GM12865 (cell line): Measurements from ENCODE around the gene PRDM15.

Experiments
- DNase-seq: peaks from one replicate; pipeline ENCODE4 v3.0.0; 2010; ENCODE audit warnings: low read depth
- H3K4me3 ChIP-seq: 2 replicates; pipeline ENCODE4 v1.5.1; 2011; ENCODE audit warnings: mild to moderate bottlenecking, low read depth, low read length, control low read depth
- CTCF ChIP-seq: IDR thresholded peaks from 2 replicates; pipeline ENCODE4 v1.5.1; 2011; ENCODE audit warnings: low read length, control low read depth, low read depth, inconsistent platforms; ENCODE audit not compliant: insufficient read depth; ENCODE audit errors: missing control alignments

The PRDM15 gene

GRCh38 chr21:41827951-41828883 lies 50.9 kb downstream of the PRDM15 start:
- TF ChIP-seq CTCF, result no peak
- no peak for DNase-seq
- H3K4me3 ChIP-seq, result no peak overlapping the region

DNA sequence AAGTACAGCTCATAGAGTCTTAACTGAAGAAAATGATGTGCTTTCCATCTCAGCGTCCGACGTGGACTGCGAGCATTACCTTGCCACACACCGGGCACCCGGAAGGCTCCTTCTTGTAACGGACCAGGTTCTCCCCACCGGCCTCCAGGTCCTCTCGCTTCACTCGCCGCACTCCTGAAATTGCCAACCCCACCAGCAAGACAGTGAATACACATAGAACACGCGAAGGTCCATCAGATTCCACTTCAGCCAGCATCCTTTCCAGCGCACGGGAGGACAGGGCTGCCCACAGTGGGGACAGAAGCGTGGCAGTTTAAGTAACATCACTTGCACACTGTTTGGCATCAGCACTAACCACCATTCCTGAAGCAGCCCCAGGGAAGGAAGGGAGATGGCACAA lies 53.3 kb downstream of the PRDM15 start:
- no peak for TF ChIP-seq CTCF
- H3K4me3 ChIP-seq, result no peak overlapping the region
- DNase-seq, result no peak

DNA sequence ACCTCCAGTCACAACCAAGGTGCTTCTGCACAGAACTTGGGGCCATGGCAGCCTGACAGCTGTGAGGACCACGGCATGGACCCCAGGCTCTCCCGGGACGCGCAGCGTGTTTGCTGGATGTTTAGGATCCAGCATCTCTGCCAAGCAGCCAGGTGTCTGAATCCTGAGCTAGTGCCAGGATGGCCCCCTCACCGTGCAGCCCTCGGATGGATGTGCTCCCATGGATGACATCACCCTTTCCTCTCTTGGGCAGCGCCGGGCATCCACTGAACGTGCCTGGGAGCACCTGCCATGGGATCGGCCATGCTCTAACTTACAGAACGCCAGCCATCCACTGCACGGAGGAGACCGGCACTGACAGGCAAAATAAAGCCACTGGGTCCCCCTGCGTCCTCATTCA lies 53.9 kb downstream of the PRDM15 start:
- no peak for DNase-seq
- no peak for TF ChIP-seq CTCF
- H3K4me3 ChIP-seq, result no peak overlapping the region

GRCh38 chr21:41824466-41825207 lies 54.5 kb downstream of the PRDM15 start:
- no peak for DNase-seq
- TF ChIP-seq CTCF, result no peak
- H3K4me3 ChIP-seq, result no peak overlapping the region

DNA sequence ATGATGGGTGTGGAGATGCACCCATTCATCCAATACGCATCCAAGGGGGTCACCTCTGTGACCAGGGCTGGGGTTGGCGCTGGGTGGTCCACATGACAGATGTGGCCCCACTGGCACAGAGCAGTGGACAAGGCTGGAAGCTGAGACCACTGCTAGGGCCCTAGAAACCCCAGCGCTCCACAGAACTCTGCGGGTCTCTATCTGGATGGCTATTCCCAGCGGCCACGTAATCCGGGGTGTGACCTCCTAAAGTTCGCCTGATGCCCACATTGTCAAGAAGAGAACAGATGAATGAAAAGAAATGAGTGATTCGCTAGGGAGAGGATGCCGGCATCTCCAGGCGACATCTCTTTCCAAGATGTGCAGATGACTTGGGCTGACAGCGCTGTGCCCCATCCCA lies 55.2 kb downstream of the PRDM15 start:
- DNase-seq, result no peak
- H3K4me3 ChIP-seq, result no peak overlapping the region
- no peak for TF ChIP-seq CTCF

DNA sequence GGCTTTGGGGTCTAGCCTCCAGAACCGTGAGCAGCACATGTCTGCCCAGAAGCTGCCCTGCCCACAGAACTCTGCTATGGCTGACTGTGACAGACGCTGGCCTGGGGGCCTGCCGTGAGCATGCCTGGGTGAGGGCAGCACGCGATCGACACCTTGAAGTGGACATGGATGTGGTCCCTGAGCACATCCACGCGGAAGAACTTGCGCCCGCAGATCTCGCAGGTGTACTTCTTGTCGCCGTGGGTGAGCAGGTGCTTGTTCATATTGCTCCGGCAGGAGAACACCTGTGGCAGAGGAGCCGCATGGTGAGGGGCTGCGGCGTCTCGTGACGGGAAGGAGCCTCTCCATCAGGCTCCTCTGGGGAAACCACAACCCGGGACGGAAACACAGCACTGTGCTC lies 56.0 kb downstream of the PRDM15 start:
- no peak for TF ChIP-seq CTCF
- no peak overlapping the region for H3K4me3 ChIP-seq
- DNase-seq, result no peak
